Tongue (tissue), 2 donors: ENCODE results near the gene REPIN1. TPM values are rescaled to one million over a fixed set of nuclear protein-coding genes. Genes with fewer than 3 reads are reported as not detected.

Experiments used
- DNase-seq: peaks from one replicate; pipeline ENCODE4 v3.0.0-alpha.2; 2015
- total RNA-seq: library from RNA; depleted of rRNA; stranded (reverse); fragments of >200 nt; gene quantifications from one replicate; pipeline ENCODE4 v1.2.3, GENCODE V29; 2014

The REPIN1 gene
- total RNA-seq, 1 donor from 2014 or later = 76.1 TPM

- no peak for DNase-seq
These were observed 39.2 kb downstream of the REPIN1 start for GRCh38 chr7:150407588-150408392.

DNA sequence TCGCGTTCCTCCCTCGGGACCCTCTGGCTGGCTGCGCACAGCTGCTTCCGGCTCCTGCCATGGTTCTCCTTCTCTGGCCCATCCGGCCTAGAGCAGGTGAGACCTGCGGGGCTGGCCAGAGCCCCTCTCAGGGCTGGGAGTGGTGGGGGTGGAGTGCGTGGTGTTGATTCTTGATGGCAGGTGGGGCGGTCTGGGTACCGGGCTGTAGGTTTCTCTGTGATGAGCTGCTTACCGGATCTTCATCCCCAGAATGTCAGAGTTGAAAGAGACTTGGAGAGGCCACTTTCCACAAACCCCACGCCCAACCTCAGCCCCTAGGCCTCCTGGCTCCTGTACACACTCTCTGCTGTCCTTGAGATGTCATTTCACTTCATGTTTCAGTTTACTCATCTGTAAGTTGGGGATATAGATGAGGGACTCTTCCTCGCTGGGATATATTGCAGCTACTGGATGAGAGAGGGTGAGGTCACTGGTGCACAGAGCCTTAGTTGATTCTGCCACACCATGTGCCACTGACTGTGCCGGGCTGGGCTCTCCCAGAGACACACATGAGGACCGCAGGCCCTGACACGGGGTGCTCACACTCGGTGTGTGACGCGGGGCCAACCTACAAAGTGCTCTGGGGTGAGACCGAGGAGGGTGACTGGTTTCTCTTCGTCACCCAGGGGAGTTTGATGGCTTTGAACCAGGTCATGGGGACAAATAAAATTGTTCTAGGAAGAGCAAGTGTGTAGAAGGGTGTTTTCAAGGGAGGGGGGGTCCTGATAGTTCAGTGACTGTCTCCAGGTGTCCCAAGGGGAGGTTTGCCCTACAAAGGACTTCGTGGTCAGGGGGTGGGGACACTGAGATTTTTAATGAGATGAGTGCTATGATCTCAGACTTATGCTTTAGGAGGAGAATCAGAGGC is 40.0 kb downstream of the REPIN1 start:
- DNase-seq = no peak

- DNase-seq = no peak
These were observed 40.8 kb downstream of the REPIN1 start for GRCh38 chr7:150409300-150410030.

DNA sequence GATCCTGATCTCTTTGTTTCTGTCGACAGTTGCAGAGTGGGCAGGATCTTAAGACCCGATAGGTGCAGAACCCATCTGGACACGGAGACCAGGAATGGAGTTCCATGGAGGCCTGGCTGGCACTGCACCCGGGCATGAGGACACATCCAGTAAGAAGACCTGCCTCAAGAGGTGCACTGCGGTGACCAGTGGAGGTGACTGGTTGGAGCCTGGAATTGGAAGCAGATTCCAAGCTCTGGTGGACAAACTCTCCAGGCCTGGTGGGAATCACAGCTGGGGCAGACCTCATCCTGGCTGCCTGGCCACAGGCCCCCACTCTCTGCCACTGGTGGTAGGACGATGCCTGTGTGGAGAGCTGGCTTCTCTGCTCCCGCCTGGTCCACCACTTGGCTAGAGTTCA is 41.5 kb downstream of the REPIN1 start:
- DNase-seq = no peak

DNA sequence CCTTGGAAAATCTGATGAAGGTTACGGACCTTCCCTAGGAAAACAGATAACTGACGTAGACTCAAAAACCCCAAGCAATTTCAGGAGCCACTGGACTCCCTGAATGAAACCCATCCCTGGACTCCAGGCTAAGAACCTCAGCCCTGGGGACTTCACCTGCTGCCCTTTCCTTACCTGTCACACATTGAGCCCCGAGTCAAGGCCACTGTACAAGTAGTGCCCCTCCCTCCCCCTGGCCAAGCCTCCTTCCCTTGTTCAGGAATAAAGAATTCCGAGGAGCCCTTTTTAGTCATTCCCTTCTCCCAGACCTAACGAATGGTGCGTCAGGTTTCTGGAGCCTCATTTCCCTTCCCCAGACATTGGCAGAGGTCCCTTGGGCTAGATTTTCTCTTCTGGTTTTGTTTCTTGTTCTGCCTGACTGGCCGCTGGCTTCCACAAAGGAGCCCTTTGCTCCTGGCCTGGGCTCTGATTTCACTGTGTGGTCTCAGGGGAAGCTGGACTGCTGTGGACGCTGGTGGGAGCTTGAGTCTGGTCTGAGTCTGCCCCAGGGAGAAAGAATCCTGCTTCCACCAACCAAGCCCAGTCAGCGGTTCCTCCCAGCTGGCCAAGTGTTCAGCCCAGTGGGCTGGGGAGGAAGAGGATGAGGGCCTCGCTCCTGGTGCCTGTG is 42.2 kb downstream of the REPIN1 start:
- DNase-seq = no peak

GRCh38 chr7:150411606-150412005 is 43.0 kb downstream of the REPIN1 start:
- DNase-seq = no peak

GRCh38 chr7:150412016-150412415 is 43.4 kb downstream of the REPIN1 start:
- DNase-seq = no peak

- no peak for DNase-seq
These were observed 44.2 kb downstream of the REPIN1 start for GRCh38 chr7:150412518-150413488.

- DNase-seq = no peak
These were observed 45.0 kb downstream of the REPIN1 start for GRCh38 chr7:150413640-150414081.

DNA sequence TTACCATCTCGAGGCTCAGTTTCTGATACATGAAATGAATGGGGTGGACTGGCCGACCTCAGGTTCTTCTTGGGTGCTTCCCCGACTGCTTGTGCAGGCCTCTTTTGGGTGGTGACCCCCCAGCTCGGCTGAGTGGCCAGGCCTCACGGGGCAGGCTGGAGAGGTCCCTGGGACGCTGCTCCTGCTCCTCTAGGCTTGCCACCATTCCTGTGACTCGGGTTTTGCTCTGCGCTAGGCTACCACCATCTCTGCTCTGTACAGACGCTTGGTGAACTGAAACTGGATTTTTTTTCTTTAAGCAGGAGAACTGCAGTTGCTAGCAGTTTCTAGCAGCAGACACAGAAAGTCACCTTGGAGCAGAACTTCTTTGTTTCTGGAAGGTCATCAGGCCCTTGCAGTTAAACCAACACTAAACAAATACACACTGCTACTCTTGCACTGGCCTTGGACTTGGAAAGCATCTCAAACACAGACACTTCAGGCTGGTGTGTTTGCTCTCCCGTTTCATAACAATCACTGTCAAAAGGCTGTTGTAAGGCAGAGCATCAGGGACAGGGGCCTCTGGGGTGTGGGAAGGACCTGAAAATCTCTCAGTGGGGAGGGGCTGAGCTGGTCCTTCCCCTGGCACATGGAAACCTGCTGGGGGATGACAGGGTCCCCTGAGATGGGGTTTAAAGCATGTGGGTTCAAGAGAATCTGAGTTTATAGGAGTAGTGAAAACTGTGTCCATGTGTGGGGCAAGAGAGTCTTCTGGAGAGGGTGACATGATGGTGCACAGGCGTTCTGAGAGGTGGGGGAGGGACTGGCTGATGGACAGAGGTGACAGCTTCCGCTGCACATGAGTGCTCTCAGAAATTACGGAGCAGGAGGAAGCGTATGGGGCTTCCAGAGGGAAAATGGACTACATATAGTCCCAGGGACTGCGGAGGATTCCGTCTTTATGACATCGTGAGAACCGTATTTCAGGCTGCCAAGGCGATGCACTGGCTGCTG is 46.8 kb downstream of the REPIN1 start:
- DNase-seq = no peak

GRCh38 chr7:150417239-150417638 is 48.6 kb downstream of the REPIN1 start:
- DNase-seq = no peak

DNA sequence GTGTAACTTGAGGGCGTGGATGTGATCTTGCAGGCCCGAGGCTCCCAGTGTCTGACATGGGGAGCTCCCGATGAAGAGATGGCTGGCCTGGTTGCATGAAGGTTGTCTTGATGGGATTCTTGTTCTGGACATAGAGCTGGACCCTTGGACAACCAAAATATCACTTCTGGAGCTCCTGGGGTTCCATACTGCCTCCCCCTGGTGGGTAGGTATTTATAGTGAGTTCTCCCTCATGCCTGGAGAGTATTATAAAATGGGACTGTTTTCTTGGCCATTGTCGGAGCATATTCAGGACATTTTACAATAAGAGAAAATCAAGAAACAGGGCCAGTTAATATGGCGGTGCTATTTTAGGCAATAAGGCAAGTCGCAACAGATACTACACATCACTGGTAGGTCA is 49.2 kb downstream of the REPIN1 start:
- DNase-seq = no peak

- DNase-seq = no peak
These were observed 51.6 kb downstream of the REPIN1 start for GRCh38 chr7:150420242-150420641.

- DNase-seq = peak; percentile 90
These were observed 52.5 kb downstream of the REPIN1 start for GRCh38 chr7:150420987-150421674.

DNA sequence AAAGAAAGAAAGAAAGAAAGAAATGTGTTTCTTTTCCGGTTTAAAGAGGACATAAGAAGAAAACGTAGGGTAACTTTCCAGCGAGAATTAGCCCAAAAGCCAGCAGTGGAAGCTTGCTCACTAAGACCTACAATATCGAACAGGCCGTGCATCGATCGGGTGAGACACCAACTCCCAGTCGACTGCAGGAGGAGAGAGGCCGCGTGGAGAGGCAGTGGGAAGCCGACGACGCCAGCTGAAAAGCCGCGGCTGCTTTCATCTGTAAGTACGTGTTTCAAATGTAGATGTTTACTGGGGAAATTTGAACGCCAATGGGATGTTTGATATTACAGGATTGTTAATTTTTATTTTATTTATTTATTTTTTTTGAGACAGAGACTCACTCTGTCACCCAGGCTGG is 53.2 kb downstream of the REPIN1 start:
- DNase-seq = no peak
